Measurements from ENCODE around the gene CADM3.

Gene CADM3

DNA sequence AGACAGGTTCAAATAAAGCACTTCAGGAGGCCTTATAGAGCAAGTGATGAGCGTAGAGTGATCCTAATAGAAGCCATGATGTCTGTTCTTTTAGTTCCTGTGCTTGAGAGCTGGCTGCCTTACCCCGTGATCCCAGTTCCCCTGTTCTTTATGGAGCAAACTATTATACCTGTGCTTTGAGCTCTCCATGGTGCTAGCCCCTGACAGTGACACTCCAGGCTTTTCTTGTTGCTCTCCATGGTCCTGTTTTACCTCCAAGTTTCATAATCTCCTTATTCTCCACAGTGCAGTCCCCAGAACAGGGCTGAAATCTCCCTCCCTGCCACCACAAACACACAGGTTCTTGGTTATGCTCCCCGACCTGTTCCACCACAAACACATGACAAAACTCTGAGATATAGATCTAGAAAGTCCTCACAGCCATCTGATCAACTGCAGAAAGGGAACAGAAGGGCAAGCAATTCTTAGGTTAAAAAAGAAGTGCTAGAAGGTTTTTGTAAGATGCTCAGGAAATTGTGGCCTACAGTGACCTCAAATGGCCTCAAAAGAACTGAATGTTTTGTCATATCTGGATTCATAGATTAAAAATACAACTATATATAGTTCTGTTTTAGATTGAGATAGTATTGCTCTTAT lies 6.0 kb downstream of the CADM3 start:
- Histone ChIP-seq H3K36me3 (ENCODE audit: insufficient read depth, low read length) (no peaks in the 10 kb centered on the region), H3K9ac (ENCODE audit: low read depth, low read length) (no peak overlapping the region), H3K27me3 (ENCODE audit: control insufficient read depth, insufficient read depth, low read length) (peaks cover 16% of the 10 kb centered on the region), H3K4me3 (ENCODE audit: low read length) (no peak overlapping the region), H3K4me1 (ENCODE audit: control insufficient read depth, insufficient read depth, low read length) (no peaks in the 10 kb centered on the region), H3K4me2 (ENCODE audit: low read length) (no peak overlapping the region), H3K9me3 (replicated peaks; ENCODE audit: low read length) (no peaks in the 10 kb centered on the region)

DNA sequence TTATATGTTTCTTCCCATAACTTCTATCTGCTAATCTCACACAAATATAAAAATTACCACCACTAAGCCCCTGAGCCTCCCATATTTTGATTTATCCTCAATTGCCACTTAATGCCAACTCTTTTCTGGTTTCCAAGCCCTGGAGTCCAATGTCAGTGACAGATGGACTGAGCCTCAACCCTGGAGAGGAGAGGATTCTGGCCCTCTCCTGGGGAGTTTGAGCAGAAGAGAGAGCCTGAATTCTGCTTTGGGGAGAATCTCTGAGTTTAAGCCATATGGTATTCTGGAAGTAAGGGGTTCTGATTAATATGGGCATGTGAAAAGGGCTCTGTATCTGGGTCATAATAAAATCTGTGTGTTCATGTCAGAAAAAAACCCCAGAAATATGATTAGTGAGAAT lies 8.5 kb downstream of the CADM3 start:
- H3K9me3 ChIP-seq (replicated peaks; ENCODE audit: low read length), result no peaks in the 10 kb centered on the region
- no peaks in the 10 kb centered on the region for H3K4me1 ChIP-seq (ENCODE audit: control insufficient read depth, insufficient read depth, low read length)
- no peak overlapping the region for H3K9ac ChIP-seq (ENCODE audit: low read depth, low read length)
- no peak overlapping the region for H3K4me3 ChIP-seq (ENCODE audit: low read length)
- H3K27me3 ChIP-seq (ENCODE audit: control insufficient read depth, insufficient read depth, low read length), result no peaks in the 10 kb centered on the region
- no peaks in the 10 kb centered on the region for H3K36me3 ChIP-seq (ENCODE audit: insufficient read depth, low read length)
- no peak overlapping the region for H3K4me2 ChIP-seq (ENCODE audit: low read length)

DNA sequence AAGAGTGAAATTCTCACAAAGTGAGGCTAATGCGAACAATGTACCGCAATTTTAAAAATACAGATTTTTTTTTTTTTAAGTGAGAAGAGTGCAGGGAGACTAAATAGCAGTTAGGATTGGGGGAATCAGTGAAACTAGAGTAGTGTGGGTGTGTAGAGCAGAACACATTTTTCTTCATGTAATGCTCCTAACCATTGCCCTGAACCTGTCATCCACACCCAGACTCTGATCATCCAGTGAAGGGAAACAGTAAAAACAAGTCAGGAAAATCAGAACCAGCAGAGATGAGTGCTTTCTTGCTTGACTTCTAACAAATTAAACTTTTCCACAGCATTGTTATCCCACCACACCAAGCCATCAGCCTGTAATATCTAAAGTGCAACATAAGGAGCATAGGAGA lies 9.1 kb downstream of the CADM3 start:
- H3K27me3 ChIP-seq (ENCODE audit: control insufficient read depth, insufficient read depth, low read length), result no peaks in the 10 kb centered on the region
- H3K4me3 ChIP-seq (ENCODE audit: low read length), result no peak overlapping the region
- no peaks in the 10 kb centered on the region for H3K9me3 ChIP-seq (replicated peaks; ENCODE audit: low read length)
- H3K9ac ChIP-seq (ENCODE audit: low read depth, low read length), result no peak overlapping the region
- no peak overlapping the region for H3K4me2 ChIP-seq (ENCODE audit: low read length)
- no peaks in the 10 kb centered on the region for H3K4me1 ChIP-seq (ENCODE audit: control insufficient read depth, insufficient read depth, low read length)
- H3K36me3 ChIP-seq (ENCODE audit: insufficient read depth, low read length), result no peaks in the 10 kb centered on the region

DNA sequence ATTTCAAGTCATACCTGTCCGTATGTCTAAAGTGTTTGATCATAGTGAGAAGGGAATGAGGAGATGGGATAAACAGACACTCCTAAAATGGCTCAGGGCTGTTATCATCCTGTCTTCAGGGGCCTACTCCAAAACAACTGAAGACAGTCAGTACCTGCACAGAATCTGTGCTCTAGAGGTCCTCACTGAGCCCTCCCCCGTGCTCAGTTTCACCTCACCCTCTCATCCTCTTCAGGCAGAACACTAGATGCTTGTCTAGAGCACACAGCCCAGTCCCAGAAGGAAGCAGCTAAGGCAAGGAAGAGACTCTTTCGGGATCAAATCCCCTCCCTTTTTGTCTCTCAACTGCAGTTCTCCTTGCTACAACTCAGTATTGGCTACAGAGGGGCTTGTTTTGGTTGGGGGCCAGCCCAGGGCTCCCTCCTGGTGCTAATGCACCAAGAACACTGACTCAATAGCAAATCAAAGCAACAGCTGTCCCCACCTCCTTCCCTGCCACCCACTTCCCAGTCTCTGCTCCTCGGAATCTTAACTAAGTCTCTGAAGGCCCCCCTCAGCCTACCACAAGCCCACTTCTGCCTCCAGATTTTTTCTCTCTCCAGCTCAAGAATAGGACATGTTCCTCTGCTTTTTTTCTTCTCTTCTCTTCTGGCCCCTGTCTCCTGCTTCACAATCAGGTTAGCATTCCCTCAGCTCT lies 10.1 kb downstream of the CADM3 start:
- Histone ChIP-seq H3K9ac (ENCODE audit: low read depth, low read length) (no peak overlapping the region), H3K27me3 (ENCODE audit: control insufficient read depth, insufficient read depth, low read length) (no peaks in the 10 kb centered on the region), H3K9me3 (replicated peaks; ENCODE audit: low read length) (no peaks in the 10 kb centered on the region), H3K4me2 (ENCODE audit: low read length) (no peak overlapping the region), H3K4me1 (ENCODE audit: control insufficient read depth, insufficient read depth, low read length) (no peaks in the 10 kb centered on the region), H3K36me3 (ENCODE audit: insufficient read depth, low read length) (no peaks in the 10 kb centered on the region), H3K4me3 (ENCODE audit: low read length) (no peak overlapping the region)

DNA sequence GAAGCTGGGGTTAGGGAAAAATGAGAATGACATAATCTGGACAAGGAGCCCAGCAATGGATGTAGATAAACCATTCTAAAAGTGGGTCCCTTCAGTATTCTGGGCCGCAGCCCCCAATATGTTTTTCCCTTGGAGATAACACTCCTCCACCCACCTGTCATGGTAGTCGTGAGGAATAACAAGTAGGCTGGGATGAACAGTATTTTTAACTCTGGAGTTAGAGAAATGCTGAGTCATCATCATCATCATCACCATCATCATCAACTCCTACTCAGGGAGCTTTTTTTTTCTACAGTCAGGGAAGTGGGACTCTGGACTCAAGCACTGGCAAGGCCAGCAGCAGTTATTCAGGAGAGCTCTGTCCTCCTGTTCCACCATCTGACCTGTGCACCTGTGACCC lies 12.8 kb downstream of the CADM3 start:
- Histone ChIP-seq H3K9ac (ENCODE audit: low read depth, low read length) (no peak overlapping the region), H3K9me3 (replicated peaks; ENCODE audit: low read length) (no peaks in the 10 kb centered on the region), H3K27me3 (ENCODE audit: control insufficient read depth, insufficient read depth, low read length) (peaks cover 15% of the 10 kb centered on the region), H3K36me3 (ENCODE audit: insufficient read depth, low read length) (no peaks in the 10 kb centered on the region), H3K4me3 (ENCODE audit: low read length) (no peak overlapping the region), H3K4me1 (ENCODE audit: control insufficient read depth, insufficient read depth, low read length) (no peaks in the 10 kb centered on the region), H3K4me2 (ENCODE audit: low read length) (no peak overlapping the region)

DNA sequence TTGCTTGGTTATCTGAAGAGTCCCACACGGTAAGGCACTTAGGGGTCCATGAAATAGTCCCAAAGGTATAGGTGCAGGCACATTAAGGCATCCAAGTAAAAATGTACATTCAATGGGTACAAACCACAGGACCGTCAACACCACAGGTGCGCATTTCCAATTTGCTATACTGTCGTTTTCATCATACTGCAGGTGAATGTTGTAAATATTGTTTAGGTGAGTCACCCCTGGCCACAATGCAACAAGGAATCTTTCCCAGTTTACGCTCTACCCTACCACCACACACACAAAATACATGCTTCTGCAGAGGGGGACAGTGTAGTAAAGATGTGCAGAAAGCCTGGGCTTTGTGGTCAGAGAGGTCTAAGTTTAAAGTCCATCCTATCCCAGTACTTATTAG lies 13.7 kb downstream of the CADM3 start:
- Histone ChIP-seq H3K36me3 (ENCODE audit: insufficient read depth, low read length) (no peaks in the 10 kb centered on the region), H3K27me3 (ENCODE audit: control insufficient read depth, insufficient read depth, low read length) (peaks cover 24% of the 10 kb centered on the region), H3K9ac (ENCODE audit: low read depth, low read length) (no peak overlapping the region), H3K4me1 (ENCODE audit: control insufficient read depth, insufficient read depth, low read length) (no peaks in the 10 kb centered on the region), H3K9me3 (replicated peaks; ENCODE audit: low read length) (no peaks in the 10 kb centered on the region), H3K4me3 (ENCODE audit: low read length) (no peak overlapping the region), H3K4me2 (ENCODE audit: low read length) (no peak overlapping the region)

DNA sequence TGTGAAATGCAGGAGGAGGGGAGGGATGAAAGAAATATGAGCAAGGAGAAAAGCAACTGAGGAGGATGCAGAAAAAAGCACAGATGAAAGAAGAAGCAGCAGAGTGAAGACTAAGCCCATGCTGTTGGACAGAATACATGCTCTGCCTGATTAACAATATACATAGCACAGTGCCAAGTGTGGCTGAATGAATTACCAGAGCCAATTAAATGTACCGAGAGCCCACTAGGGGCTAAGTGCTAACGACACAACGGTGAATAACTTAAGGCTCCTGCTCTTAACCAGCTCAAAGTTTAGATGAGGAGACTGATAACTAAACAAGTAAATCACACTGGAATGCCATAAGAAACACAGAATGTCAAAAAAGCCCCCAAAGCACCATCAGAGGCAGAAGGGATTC lies 15.6 kb downstream of the CADM3 start:
- Histone ChIP-seq H3K27me3 (ENCODE audit: control insufficient read depth, insufficient read depth, low read length) (peaks cover 33% of the 10 kb centered on the region), H3K9ac (ENCODE audit: low read depth, low read length) (no peak overlapping the region), H3K4me2 (ENCODE audit: low read length) (no peak overlapping the region), H3K36me3 (ENCODE audit: insufficient read depth, low read length) (peaks cover 3% of the 10 kb centered on the region), H3K4me1 (ENCODE audit: control insufficient read depth, insufficient read depth, low read length) (no peaks in the 10 kb centered on the region), H3K4me3 (ENCODE audit: low read length) (no peak overlapping the region), H3K9me3 (replicated peaks; ENCODE audit: low read length) (no peaks in the 10 kb centered on the region)

DNA sequence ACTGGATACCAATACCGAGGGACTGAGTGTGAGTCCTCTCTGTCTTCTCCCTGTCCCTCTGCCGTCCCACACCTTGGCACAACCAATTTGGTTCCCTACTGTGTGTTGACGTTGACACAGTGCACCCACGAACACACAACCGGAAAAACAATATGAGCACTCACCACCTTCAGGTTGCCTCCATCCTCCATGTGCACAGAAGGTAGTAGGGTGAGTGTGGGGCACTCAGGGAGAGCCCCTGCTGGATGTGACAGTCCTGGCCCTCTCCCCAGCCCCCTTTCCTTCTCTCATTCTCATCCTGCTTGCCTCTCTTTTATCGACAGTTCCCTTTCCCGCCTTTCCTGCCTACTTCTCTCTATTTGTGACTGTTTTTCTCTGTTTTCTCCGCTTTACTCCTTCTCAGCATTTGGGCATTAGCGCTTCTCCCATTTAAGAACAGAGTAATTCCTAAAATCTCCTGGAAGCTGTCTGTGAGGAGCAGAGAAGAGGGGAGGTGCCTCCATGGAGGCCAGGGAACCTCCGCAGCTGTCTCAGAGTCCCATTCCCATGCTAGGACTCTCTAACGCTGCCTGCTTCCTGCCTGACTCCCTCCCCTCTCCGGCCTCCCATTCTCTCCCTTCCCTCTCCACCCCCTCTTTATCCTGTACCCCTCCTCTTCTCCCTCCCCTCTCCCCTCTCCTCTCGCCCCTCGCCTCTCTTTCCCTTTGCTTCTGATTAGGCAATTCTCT lies 16.4 kb downstream of the CADM3 start:
- peak overlapping the region; percentile 53 for H3K4me2 ChIP-seq (ENCODE audit: low read length)
- no peaks in the 10 kb centered on the region for H3K4me1 ChIP-seq (ENCODE audit: control insufficient read depth, insufficient read depth, low read length)
- H3K9ac ChIP-seq (ENCODE audit: low read depth, low read length), result no peak overlapping the region
- H3K4me3 ChIP-seq (ENCODE audit: low read length), result peak overlapping the region; percentile 42
- H3K27me3 ChIP-seq (ENCODE audit: control insufficient read depth, insufficient read depth, low read length), result peaks cover 34% of the 10 kb centered on the region
- H3K36me3 ChIP-seq (ENCODE audit: insufficient read depth, low read length), result peaks cover 3% of the 10 kb centered on the region
- H3K9me3 ChIP-seq (replicated peaks; ENCODE audit: low read length), result no peaks in the 10 kb centered on the region

DNA sequence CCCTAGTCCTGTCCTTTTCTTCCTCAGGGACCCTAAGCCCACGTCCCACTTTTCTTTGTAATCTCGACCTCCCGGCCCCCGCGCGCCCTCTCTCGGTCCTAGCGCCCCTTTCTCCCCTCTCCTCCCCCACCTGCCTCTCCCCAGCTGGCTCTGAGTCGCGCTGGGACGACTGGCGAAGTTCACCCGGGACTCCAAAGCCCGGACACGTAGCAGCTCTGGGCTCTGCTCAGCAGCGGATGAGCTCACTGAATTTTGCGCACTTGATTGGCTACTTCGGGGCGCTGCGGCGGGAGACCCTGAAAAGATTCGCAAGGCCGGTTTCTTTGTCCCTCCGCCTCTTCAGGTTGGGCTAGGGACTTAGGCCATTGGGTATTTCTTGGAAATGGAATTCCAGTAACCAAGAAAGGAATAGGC lies 17.0 kb downstream of the CADM3 start:
- Histone ChIP-seq H3K27me3 (ENCODE audit: control insufficient read depth, insufficient read depth, low read length) (peaks cover 34% of the 10 kb centered on the region), H3K9ac (ENCODE audit: low read depth, low read length) (no peak overlapping the region), H3K4me2 (ENCODE audit: low read length) (peak overlapping the region; percentile 53), H3K4me1 (ENCODE audit: control insufficient read depth, insufficient read depth, low read length) (no peaks in the 10 kb centered on the region), H3K4me3 (ENCODE audit: low read length) (peak overlapping the region; percentile 42), H3K36me3 (ENCODE audit: insufficient read depth, low read length) (peaks cover 6% of the 10 kb centered on the region), H3K9me3 (replicated peaks; ENCODE audit: low read length) (no peaks in the 10 kb centered on the region)

DNA sequence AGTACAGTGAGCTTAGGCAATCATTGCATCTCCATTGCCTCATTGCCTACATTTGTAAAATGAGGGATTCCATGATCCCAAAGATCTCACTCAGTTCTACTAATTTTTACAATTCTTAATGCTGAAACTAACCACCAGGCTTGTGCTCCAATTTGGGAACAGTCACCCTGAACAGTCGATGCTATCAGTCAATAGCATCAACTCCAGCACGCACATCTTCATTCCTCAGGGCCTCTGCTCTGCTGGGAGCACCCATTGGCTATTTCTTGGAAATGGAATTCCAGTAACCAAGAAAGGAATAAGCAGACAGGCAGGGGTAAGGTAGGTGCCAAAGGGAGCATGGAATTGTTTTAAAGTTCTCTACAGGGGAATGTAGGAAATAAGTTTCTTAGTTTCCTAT lies 19.0 kb downstream of the CADM3 start:
- Histone ChIP-seq H3K27me3 (ENCODE audit: control insufficient read depth, insufficient read depth, low read length) (peaks cover 34% of the 10 kb centered on the region), H3K36me3 (ENCODE audit: insufficient read depth, low read length) (peaks cover 8% of the 10 kb centered on the region), H3K9ac (ENCODE audit: low read depth, low read length) (no peak overlapping the region)

DNA sequence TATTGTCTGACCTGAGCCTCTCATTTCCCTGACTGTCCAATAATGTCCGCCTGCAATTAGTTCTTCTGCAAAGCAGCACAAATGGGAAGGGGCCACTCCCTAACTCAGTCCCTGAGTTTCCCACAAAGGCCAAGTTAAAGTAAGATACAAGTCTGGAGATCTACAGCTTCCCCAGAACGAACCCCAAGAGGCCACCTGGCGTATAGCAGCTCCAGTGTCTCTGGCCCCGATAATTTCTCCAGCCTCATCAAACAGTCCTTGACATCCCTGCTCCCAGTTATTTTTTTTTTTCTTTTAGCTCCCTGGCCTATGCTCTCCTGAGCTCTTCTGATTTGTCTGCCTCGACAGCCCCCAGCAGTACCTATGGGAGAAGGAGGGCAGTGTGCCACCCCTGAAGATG lies 25.1 kb downstream of the CADM3 start:
- peaks cover 5% of the 10 kb centered on the region for H3K36me3 ChIP-seq (ENCODE audit: insufficient read depth, low read length)

More for the DNA sequence above, 19.0 kb downstream of the CADM3 start:
- no peaks in the 10 kb centered on the region for H3K4me1 ChIP-seq (ENCODE audit: control insufficient read depth, insufficient read depth, low read length)
- no peak overlapping the region for H3K4me2 ChIP-seq (ENCODE audit: low read length)
- no peaks in the 10 kb centered on the region for H3K9me3 ChIP-seq (replicated peaks; ENCODE audit: low read length)
- no peak overlapping the region for H3K4me3 ChIP-seq (ENCODE audit: low read length)

More for the DNA sequence above, 25.1 kb downstream of the CADM3 start:
- Histone ChIP-seq H3K9me3 (replicated peaks; ENCODE audit: low read length) (no peaks in the 10 kb centered on the region), H3K9ac (ENCODE audit: low read depth, low read length) (no peak overlapping the region), H3K4me2 (ENCODE audit: low read length) (no peak overlapping the region), H3K4me3 (ENCODE audit: low read length) (no peak overlapping the region), H3K27me3 (ENCODE audit: control insufficient read depth, insufficient read depth, low read length) (peaks cover 4% of the 10 kb centered on the region), H3K4me1 (ENCODE audit: control insufficient read depth, insufficient read depth, low read length) (no peaks in the 10 kb centered on the region)

Measured in skeletal muscle satellite cell (primary cell).